ENCODE data around the gene PFKL.
"Not testable (repeated sequence)": the region's sequence is repeated elsewhere in the genome, so short reads cannot be mapped to it uniquely, and the experiment has no call there.

PFKL gene

GRCh38 chr21:44347911-44348451 is 48.1 kb downstream of the PFKL start:
- FAIRE-seq: no peak

- no peak for FAIRE-seq
Observed at GRCh38 chr21:44348861-44349260, 49.0 kb downstream of the PFKL start.

- no peak for FAIRE-seq
Observed at GRCh38 chr21:44349416-44349846, 49.6 kb downstream of the PFKL start.

GRCh38 chr21:44349847-44350772 is 50.3 kb downstream of the PFKL start:
- FAIRE-seq: no peak

- no peak for FAIRE-seq
Observed at GRCh38 chr21:44350773-44351481, 51.1 kb downstream of the PFKL start.

GRCh38 chr21:44351535-44352252 is 51.8 kb downstream of the PFKL start:
- FAIRE-seq: no peak

- FAIRE-seq: no peak
Observed at GRCh38 chr21:44352253-44352860, 52.5 kb downstream of the PFKL start.

GRCh38 chr21:44353191-44353970 is 53.5 kb downstream of the PFKL start, which contains the start of gene TRPM2:
TRPM2 (plus strand) TSS chr21:44353621; CDS start chr21:44353701, 80 bp downstream.
- no peak for FAIRE-seq

GRCh38 chr21:44354001-44354405 is 54.1 kb downstream of the PFKL start:
- no peak for FAIRE-seq

- FAIRE-seq: no peak
Observed at GRCh38 chr21:44354775-44355771, 55.2 kb downstream of the PFKL start.

- FAIRE-seq: no peak
Observed at GRCh38 chr21:44356160-44356559, 56.3 kb downstream of the PFKL start.

GRCh38 chr21:44356636-44357035 is 56.8 kb downstream of the PFKL start:
- no peak for FAIRE-seq

GRCh38 chr21:44357064-44357837 is 57.4 kb downstream of the PFKL start:
- no peak for FAIRE-seq

- FAIRE-seq: no peak
Observed at GRCh38 chr21:44359396-44359795, 59.5 kb downstream of the PFKL start.

- FAIRE-seq: no peak
Observed at GRCh38 chr21:44360159-44360558, 60.3 kb downstream of the PFKL start.

GRCh38 chr21:44361903-44362302 is 62.0 kb downstream of the PFKL start:
- FAIRE-seq: not testable (repeated sequence)

- FAIRE-seq: no peak
Observed at GRCh38 chr21:44363278-44363677, 63.4 kb downstream of the PFKL start.

GRCh38 chr21:44364151-44365053 is 64.5 kb downstream of the PFKL start:
- no peak for FAIRE-seq

Measured in colon (tissue), 2 donors.